NCI-H187 (cell line): Measurements from ENCODE around the gene HINT3.
"Not testable (repeated sequence)": the region's sequence is repeated elsewhere in the genome, so short reads cannot be mapped to it uniquely, and the experiment has no call there.

ENCODE experiments used
- DNase-seq, 2 experiments: peaks; one replicate each; lab custom pipeline; 2025; lab: John Stamatoyannopoulos, UW

The HINT3 gene

GRCh38 chr6:125956506-125957390, at the start of gene HINT3:
Gene HINT3, plus strand, starts transcription at chr6:125956770. Its CDS starts 208 bp downstream, at chr6:125956978.
- peak; percentile 93 to 94 for DNase-seq

- no peak for DNase-seq
These were observed 46.0 kb upstream of the HINT3 start for GRCh38 chr6:125910527-125910926.

- DNase-seq: not testable (repeated sequence)
These were observed 45.5 kb upstream of the HINT3 start for GRCh38 chr6:125911051-125911451.

- not testable (repeated sequence) for DNase-seq
These were observed 44.1 kb upstream of the HINT3 start for GRCh38 chr6:125912430-125912829.

GRCh38 chr6:125913145-125913544, 43.4 kb upstream of the HINT3 start:
- no peak for DNase-seq

GRCh38 chr6:125913864-125914351, 42.7 kb upstream of the HINT3 start:
- no peak for DNase-seq

- no peak for DNase-seq
These were observed 38.3 kb upstream of the HINT3 start for GRCh38 chr6:125918230-125918629.

GRCh38 chr6:125918681-125919566, 37.6 kb upstream of the HINT3 start:
- DNase-seq: no peak

- no peak for DNase-seq
These were observed 37.0 kb upstream of the HINT3 start for GRCh38 chr6:125919618-125920017.

- no peak for DNase-seq
These were observed 34.2 kb upstream of the HINT3 start for GRCh38 chr6:125922322-125922860.

GRCh38 chr6:125923366-125923877, 33.1 kb upstream of the HINT3 start:
- no peak for DNase-seq

GRCh38 chr6:125924169-125924568, 32.4 kb upstream of the HINT3 start:
- no peak for DNase-seq

GRCh38 chr6:125924697-125925358, 31.7 kb upstream of the HINT3 start:
- no peak for DNase-seq

GRCh38 chr6:125926711-125927110, 29.9 kb upstream of the HINT3 start:
- no peak for DNase-seq

- DNase-seq: no peak
These were observed 28.8 kb upstream of the HINT3 start for GRCh38 chr6:125927761-125928160.

- DNase-seq: no peak
These were observed 25.7 kb upstream of the HINT3 start for GRCh38 chr6:125930765-125931418.

GRCh38 chr6:125931733-125932450, 24.7 kb upstream of the HINT3 start:
- DNase-seq: no peak

- DNase-seq: no peak
These were observed 24.1 kb upstream of the HINT3 start for GRCh38 chr6:125932451-125932795.

GRCh38 chr6:125935520-125935919, 21.1 kb upstream of the HINT3 start:
- not testable (repeated sequence) for DNase-seq

- no peak for DNase-seq
These were observed 17.5 kb upstream of the HINT3 start for GRCh38 chr6:125939026-125939425.
